Measurements from ENCODE around the gene RBMS3.

The RBMS3 gene

DNA sequence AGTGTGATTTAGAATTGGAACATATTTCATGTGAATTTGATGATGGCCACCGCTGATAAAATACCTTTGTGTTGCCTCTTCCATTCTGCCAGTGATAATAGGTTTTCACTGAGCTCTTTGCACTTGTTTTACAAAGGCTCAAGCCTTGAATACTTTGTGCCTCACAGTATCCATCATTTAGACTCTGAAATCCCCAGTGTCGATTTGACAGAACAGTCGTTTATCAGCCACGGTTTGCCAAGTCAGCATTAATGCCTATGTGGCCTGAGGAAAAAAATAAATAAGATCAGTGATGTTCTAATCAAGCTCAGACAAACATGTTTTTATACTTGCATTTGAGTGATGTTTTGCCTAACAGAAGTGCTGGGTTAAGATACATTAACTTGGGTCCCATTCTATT, 399.1 kb downstream of the RBMS3 start:
- H3K4me3 Mint-ChIP-seq = no peak overlapping the region
- H3K36me3 Mint-ChIP-seq = no peaks in the 10 kb centered on the region
- DNase-seq (ENCODE audit: low spot score in 2 of 2) (no peak), ATAC-seq (no peak)
- peaks cover 5% of the 10 kb centered on the region for H3K9me3 Mint-ChIP-seq
- no peak overlapping the region for H3K27ac Mint-ChIP-seq
- no peaks in the 10 kb centered on the region for H3K4me1 Mint-ChIP-seq

DNA sequence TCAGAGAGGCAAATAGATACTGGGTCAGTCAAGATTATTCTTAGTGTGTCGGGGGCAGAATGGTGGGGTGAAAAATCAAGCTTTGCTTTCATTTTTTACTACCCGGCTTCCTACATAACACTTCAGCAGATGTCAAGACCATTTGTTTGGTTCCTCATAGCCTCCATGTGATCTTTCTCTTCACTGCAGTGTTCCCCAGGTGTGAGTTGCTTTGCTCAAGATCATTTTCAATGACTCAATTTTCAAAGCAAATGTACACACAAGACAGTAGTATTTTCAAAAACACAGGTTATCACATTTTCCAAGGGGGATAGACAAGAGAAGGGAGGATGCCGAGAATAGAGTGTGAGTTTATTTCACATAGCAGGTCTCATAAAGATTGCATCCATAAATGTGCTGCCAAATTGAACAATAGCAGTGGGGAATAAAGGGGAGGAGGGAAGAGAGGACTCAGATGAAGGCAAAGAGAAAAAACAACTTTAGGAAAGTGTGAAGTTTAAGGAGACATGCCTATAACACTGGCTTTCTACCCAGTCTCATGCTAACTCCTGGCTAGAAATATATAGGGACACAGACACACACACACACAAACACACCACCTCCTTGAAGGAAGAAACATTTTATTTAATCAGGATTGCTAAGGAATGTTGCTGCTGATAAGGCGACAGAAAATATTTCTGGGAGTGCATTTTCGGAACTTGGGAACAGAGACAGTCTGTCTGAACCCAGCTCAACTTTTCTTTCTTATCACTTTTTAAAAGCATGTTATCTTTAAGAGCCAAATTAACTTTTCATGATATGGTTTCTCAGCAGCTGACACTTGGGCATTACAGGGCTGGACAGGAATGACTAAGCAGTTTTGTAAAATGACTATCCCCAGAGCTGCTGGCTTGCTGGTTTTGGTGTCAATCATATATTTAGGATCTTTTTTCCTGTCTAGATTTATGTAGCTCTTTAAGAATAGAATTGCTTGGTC, 402.4 kb downstream of the RBMS3 start:
- H3K4me3 Mint-ChIP-seq = no peak overlapping the region

DNA sequence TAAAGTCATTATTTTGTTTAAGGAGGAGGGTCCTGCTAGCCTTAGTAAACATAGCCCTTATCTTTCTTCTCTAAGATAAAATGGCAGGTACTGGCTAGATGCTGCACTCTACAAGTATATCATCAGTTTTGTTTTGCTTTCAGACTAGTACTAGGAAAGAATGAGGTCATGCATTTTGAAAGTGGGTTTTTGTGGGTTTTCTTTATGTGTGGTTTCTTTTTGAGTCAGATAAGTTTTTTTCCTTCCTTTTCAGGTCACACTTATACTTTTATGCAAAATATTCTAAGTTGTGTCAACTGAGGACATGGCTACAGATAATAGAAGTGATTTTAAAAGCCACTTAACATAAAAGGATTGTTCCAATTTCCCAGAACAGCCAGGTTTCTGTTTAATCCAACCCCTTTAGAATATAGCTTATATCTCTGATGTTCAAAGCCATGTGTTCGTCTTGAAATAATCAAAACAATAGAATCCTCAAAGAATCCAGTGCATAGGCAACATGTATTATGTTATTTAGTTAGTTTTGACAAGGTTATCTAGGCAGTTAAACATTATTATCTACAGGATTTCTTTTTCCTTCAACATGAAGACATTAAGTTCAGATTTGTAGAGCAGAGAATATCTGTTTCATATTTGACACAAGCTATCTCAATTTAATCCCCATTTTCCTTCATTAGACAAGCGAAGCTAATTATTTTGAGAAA, 406.2 kb downstream of the RBMS3 start:
- ATAC-seq = peak; percentile 89
- H3K27ac Mint-ChIP-seq = no peak overlapping the region
- H3K4me1 Mint-ChIP-seq = no peaks in the 10 kb centered on the region

More for the DNA sequence above, 402.4 kb downstream of the RBMS3 start:
- peaks cover 3% of the 10 kb centered on the region for H3K9me3 Mint-ChIP-seq
- no peaks in the 10 kb centered on the region for H3K4me1 Mint-ChIP-seq
- DNase-seq (ENCODE audit: low spot score in 2 of 2) (no peak), ATAC-seq (peak; percentile 40)
- no peak overlapping the region for H3K27ac Mint-ChIP-seq
- H3K36me3 Mint-ChIP-seq = no peaks in the 10 kb centered on the region

DNA sequence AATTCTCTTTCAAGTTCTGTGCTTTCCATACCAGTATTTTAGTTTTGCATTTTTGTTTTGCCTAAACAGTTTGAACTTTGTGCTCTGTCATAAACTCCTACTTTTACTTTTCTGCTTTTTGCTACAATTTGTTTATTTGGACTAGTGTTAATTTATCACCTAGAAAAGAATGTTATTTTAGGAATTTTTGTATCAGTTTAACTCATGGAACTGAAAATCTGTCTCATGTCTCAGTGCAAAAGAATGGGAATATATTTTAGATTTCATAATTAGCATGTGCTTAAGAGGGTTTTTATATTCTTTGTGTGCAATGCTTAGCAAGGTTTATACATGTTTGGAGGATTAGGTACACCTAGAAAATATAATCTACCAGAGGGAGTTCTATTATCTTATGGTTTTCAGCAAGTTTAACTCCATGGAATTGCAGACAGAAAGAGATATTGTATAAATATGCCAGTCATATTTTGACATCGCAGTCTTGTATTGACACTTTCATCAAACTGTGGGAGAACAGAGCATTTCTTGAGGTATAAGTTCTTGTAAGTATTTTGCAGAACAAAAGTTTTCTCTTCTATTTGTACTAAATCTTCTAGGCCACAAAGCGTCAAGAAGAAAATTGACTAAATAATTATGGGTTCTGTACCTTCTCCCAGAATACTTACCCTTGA, 409.9 kb downstream of the RBMS3 start:
- Mint-ChIP-seq H3K9me3 (peaks cover 1% of the 10 kb centered on the region), H3K27ac (no peak overlapping the region), H3K4me1 (no peaks in the 10 kb centered on the region), H3K36me3 (no peaks in the 10 kb centered on the region), H3K4me3 (no peak overlapping the region)
- DNase-seq (ENCODE audit: low spot score in 2 of 2) = no peak
- no peak for ATAC-seq

More for the DNA sequence above, 406.2 kb downstream of the RBMS3 start:
- Mint-ChIP-seq H3K4me3 (no peak overlapping the region), H3K9me3 (peaks cover 3% of the 10 kb centered on the region), H3K36me3 (no peaks in the 10 kb centered on the region)
- DNase-seq (ENCODE audit: low spot score in 2 of 2) = no peak

DNA sequence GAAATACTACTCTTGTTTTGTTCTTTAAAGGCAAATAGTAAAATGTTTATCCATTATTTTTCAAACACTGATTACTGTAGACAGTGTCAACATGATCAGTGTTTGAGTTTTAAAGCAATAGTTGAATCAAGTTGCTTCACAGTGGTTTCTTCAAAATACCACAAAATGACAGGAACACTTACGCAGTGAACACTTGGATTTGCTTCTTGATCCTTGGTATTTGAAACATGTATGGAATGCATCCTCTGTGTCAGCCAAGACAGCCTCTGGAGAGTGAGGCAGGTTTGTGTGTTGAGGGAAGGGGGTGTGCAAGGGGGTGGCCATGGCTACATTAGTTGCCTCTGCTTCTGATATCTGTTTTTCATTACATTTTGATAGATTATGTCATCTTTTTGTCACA, 413.0 kb downstream of the RBMS3 start:
- DNase-seq (ENCODE audit: low spot score in 2 of 2) = no peak
- no peaks in the 10 kb centered on the region for H3K4me1 Mint-ChIP-seq
- no peak overlapping the region for H3K4me3 Mint-ChIP-seq

DNA sequence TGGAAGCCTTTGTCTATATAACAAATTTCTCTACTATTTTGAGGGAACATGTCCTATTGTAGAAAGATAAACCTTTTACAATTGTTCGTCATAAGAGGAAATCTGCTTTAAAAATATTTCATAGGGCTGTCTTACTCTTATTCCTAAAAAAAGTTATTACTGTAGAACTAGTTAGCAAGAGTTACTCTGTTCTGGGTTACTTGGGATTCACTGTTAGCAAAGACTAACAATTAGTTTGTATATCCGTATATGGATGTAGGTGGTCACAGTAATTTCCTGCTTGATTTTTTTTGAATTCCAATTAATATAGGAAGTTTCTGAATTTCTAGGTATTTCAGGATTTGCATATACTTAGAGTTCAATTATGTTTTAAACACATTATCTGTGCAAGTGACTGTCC, 413.5 kb downstream of the RBMS3 start:
- H3K4me1 Mint-ChIP-seq = no peaks in the 10 kb centered on the region
- no peaks in the 10 kb centered on the region for H3K36me3 Mint-ChIP-seq
- no peak overlapping the region for H3K27ac Mint-ChIP-seq
- H3K9me3 Mint-ChIP-seq = peaks cover 5% of the 10 kb centered on the region
- H3K4me3 Mint-ChIP-seq = no peak overlapping the region
- DNase-seq (ENCODE audit: low spot score in 2 of 2) (no peak), ATAC-seq (no peak)

More for the DNA sequence above, 413.0 kb downstream of the RBMS3 start:
- H3K36me3 Mint-ChIP-seq = no peaks in the 10 kb centered on the region
- no peak for ATAC-seq
- H3K27ac Mint-ChIP-seq = no peak overlapping the region
- peaks cover 5% of the 10 kb centered on the region for H3K9me3 Mint-ChIP-seq

DNA sequence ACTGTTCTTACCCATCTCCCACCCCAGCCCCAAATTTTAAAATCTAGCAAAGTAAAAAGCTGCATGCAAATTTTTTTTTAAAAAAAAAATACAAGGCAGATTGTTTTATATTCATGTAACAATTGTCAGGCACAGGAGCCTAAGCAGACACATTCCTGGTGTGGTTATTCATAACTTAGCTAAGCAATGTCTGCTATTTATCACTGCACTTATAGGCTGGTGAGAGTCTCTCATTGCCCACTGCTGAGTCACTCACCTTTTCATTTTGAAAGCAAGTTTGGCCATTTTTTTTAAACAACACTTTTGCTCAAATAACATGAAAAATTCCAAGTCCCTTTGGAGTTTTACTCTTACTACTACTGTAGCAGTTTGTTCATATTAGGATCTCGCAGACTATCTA, 413.9 kb downstream of the RBMS3 start:
- Mint-ChIP-seq H3K4me1 (no peaks in the 10 kb centered on the region), H3K9me3 (peaks cover 5% of the 10 kb centered on the region), H3K27ac (no peak overlapping the region), H3K4me3 (no peak overlapping the region), H3K36me3 (no peaks in the 10 kb centered on the region)
- ATAC-seq (no peak), DNase-seq (ENCODE audit: low spot score in 2 of 2) (no peak)

DNA sequence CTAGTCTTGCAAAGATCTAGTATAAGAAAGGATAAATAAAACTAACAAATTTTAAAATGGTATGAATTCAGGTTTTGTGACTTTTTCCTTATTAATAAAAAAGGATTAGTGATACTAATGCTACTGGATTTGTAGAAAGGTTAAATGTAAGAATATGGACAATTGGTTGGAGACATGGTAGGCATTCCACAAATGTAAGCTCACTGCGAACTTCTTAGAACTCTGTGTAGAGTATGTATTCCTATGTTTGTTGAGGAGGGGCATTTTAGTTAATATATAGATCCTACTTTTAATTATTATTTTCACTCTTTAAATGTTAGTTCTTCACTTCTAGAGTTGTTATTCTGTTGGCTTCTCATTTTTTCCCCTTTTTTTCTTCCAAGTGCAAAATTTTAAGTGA, 414.3 kb downstream of the RBMS3 start:
- ATAC-seq (no peak), DNase-seq (ENCODE audit: low spot score in 2 of 2) (no peak)
- Mint-ChIP-seq H3K36me3 (no peaks in the 10 kb centered on the region), H3K9me3 (peaks cover 5% of the 10 kb centered on the region), H3K27ac (no peak overlapping the region), H3K4me1 (no peaks in the 10 kb centered on the region), H3K4me3 (no peak overlapping the region)

DNA sequence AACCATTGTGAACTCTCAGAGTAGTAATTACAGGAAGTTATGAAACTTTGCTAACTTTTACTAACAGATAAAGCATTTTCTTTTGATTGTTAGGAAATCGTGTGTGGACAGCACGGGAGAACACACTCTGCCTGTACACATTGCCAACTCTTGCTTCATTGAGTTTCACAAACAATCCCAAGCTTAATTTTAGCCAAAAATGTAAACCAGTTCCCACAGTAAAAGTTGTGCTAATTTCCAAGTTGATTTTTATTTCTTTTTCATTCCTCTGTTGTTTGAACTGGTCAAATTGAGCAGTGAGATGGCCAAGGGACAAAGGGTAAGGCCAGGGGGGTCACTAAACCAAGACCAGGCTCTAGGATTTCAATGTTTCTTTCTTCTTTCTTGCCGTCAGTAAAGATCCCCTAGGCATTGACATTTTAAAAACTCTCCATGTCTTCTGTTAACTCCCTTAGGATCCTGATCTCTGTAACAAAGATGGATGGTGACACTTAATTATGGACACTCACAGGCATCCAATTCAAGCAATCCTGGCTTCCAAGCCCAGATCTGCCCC, 414.9 kb downstream of the RBMS3 start:
- ATAC-seq (no peak), DNase-seq (ENCODE audit: low spot score in 2 of 2) (no peak)
- H3K27ac Mint-ChIP-seq = no peak overlapping the region
- peaks cover 9% of the 10 kb centered on the region for H3K9me3 Mint-ChIP-seq
- H3K36me3 Mint-ChIP-seq = no peaks in the 10 kb centered on the region
- no peaks in the 10 kb centered on the region for H3K4me1 Mint-ChIP-seq
- no peak overlapping the region for H3K4me3 Mint-ChIP-seq

DNA sequence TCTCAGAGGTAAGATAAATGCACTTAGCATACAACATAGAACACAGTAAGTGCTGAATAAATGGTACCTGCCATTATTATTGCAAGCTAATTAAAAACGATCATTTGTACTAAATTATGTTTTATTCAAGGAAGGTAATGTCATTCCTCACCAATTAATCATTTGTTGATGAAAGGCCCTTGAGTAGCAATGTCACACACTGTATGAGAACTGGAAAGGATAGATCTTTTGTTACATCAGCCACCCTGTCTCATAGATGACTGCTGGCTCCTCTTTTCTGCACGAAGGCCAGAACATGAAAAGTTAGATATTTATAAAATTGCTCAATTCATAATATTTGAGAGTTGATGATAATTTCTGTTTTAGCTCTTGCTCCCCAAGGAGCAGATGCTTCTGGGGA, 415.4 kb downstream of the RBMS3 start:
- H3K4me1 Mint-ChIP-seq = no peaks in the 10 kb centered on the region
- ATAC-seq = no peak
- no peaks in the 10 kb centered on the region for H3K36me3 Mint-ChIP-seq
- no peak overlapping the region for H3K27ac Mint-ChIP-seq
- peaks cover 10% of the 10 kb centered on the region for H3K9me3 Mint-ChIP-seq
- DNase-seq (ENCODE audit: low spot score in 2 of 2) = no peak
- H3K4me3 Mint-ChIP-seq = no peak overlapping the region

DNA sequence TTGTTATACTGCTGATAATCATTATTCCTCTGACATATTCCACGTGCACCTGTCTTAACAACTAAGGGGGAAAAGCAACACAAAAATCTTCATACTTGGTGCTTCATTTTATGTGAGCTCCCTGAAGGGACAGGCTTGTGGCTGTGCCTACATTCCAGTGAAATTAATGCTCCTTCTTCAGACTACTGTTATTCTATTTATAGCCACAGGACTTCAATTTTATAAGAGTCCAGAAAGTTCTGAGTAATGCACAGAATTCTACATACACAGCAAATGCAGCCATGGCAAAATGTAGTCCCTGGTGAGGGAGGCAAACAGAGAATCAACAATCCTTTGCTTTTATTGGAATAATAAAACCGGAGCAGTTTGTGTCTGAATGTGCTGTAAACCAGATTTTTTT, 417.1 kb downstream of the RBMS3 start:
- Mint-ChIP-seq H3K4me3 (no peak overlapping the region), H3K27ac (no peak overlapping the region), H3K9me3 (peaks cover 10% of the 10 kb centered on the region), H3K4me1 (no peaks in the 10 kb centered on the region), H3K36me3 (no peaks in the 10 kb centered on the region)
- DNase-seq (ENCODE audit: low spot score in 2 of 2) (no peak), ATAC-seq (no peak)

DNA sequence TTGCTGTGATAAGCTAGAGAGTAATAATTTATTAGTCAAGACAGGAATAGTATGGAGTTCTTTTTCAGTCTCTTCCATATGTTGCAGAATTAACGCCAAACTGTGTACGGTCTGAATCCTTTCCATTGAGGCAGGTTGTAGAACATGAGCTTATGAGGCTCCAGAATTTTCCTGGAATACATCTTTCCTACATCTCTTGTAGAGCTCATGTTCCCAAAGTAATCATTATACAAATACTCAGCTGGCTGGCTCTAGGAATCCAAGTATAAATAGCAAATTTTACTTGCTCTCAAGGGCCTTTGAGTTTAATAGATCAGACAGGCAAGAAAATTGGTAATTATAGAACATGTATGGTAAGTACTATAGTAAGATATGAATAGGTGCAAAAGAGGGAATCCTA, 419.4 kb downstream of the RBMS3 start:
- Mint-ChIP-seq H3K9me3 (peaks cover 14% of the 10 kb centered on the region), H3K27ac (no peak overlapping the region), H3K36me3 (no peaks in the 10 kb centered on the region), H3K4me1 (no peaks in the 10 kb centered on the region), H3K4me3 (no peak overlapping the region)
- DNase-seq (ENCODE audit: low spot score in 2 of 2) (no peak), ATAC-seq (no peak)

DNA sequence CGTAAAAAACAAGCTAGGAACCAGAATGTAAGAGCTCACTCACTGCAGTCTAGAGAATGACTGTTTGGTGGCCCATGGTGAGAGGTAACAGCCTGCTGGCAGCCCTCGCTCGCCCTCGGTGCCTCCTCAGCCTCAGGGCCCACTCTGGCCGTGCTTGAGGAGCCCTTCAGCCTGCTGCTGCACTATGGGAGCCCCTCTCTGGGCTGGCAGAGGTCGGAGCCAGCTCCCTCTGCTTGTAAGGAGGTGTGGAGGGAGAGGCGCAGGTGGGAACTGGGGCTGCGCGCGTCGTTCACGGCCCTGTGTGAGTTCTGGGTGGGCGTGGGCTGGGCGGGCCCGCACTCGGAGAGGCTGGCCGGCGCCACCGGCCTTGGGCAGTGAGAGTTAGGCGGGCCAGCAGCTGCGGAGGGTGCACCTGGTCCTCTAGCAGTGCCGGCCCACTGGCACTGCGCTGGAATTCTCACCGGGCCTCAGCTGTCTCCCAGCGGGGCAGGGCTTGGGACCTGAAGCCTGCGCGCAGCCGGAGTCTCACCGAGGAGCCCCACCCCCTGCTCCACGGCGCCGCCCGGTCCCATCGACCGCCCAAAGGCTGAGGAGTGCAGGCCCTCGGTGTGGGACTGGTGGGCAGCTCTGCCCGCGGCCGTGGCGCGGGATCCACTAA, 420.6 kb downstream of the RBMS3 start:
- no peak for DNase-seq (ENCODE audit: low spot score in 2 of 2)
- no peak for ATAC-seq
- no peaks in the 10 kb centered on the region for H3K36me3 Mint-ChIP-seq
- H3K4me3 Mint-ChIP-seq = no peak overlapping the region
- no peak overlapping the region for H3K27ac Mint-ChIP-seq
- peaks cover 9% of the 10 kb centered on the region for H3K9me3 Mint-ChIP-seq
- no peaks in the 10 kb centered on the region for H3K4me1 Mint-ChIP-seq

DNA sequence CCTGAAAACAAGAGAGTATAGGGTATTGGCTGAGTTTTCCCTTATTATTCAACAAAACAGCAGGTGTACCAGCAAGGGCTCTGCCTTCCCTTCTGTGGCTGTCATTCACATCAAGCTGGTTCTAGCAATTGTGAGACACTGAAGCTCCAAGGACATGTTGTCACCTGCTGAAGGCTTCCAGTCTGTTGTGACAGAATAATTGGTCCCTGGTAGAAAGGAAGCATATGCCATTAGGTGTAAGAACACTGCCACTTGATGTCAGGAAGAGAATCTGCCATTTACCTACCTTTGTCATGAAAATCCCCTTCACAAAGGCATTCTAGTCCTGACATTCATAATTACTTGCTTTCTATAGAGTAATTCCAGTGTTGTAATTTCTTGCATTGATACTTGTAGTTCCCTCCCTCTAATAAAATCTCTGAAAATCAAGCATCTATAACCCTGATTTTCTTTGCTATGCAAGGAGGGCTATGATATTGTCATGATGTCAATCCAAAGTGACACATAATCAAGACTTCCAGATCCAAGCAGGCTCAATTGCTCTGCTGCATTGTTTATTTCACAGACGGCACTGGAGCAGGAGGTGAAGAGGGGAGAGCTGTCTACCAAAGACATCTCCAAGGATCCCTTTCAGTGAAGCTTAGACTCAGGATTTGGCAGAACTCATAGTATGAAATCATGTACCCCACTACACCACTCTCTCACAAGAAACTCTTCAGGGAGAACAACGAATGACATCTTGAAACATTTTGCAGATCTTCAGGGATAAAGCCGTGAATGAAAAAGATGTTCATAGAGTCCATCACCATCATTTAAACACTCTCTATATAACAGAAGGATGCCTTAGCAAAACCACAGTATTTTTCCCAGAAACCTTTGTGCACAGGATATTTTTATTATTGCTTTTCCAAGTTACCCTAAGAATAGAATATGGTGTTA, 425.3 kb downstream of the RBMS3 start:
- Mint-ChIP-seq H3K4me1 (no peaks in the 10 kb centered on the region), H3K27ac (no peak overlapping the region), H3K4me3 (no peak overlapping the region), H3K9me3 (peaks cover 5% of the 10 kb centered on the region), H3K36me3 (no peaks in the 10 kb centered on the region)
- no peak for DNase-seq (ENCODE audit: low spot score in 2 of 2)
- ATAC-seq = no peak
